GM12801 (cell line): Measurements from ENCODE around the gene DTHD1.

Source experiments
- CTCF ChIP-seq: IDR thresholded peaks from one replicate; pipeline ENCODE4 v1.5.1; 2011; ENCODE audit warnings: control low read depth; ENCODE audit not compliant: insufficient read length; ENCODE audit errors: extremely low read depth

Gene DTHD1

GRCh38 chr4:36277533-36277932 lies 3.9 kb upstream of the DTHD1 start:
- TF ChIP-seq CTCF: no peak

- TF ChIP-seq CTCF: no peak
Measured at GRCh38 chr4:36278789-36279188, 2.6 kb upstream of the DTHD1 start.

- no peak for TF ChIP-seq CTCF
Measured at GRCh38 chr4:36280555-36280954, 861 bp upstream of the DTHD1 start.

- no peak for TF ChIP-seq CTCF
Measured at GRCh38 chr4:36282503-36283030, 1.2 kb downstream of the DTHD1 start.

GRCh38 chr4:36283912-36284465 lies 2.6 kb downstream of the DTHD1 start:
- no peak for TF ChIP-seq CTCF

- TF ChIP-seq CTCF: no peak
Measured at GRCh38 chr4:36285784-36286480, 4.5 kb downstream of the DTHD1 start.

- no peak for TF ChIP-seq CTCF
Measured at GRCh38 chr4:36286481-36286871, 5.1 kb downstream of the DTHD1 start.
